SK-N-SH treated with all-trans-retinoic acid at 6 μM for 48 hours (cell line): Measurements from ENCODE around the gene PSRC1.

ENCODE experiments used
- ATAC-seq: fragments of 200-7000 bp; cut with Tn5 transposase; 3 replicates; pipeline ENCODE4 v1.9.1; 2020; ENCODE audit warnings: mild to moderate bottlenecking, moderate library complexity
- BACH2 ChIP-seq: fragments of 250-450 bp; sonication (Bioruptor Pico); IDR thresholded peaks from 2 replicates; pipeline ENCODE4 v1.9.0; 2021; ENCODE audit warnings: mild to moderate bottlenecking, borderline replicate concordance
- CREB5 ChIP-seq: fragments of 250-450 bp; sonication (Bioruptor Pico); IDR thresholded peaks from 2 replicates; pipeline ENCODE4 v1.5.1; 2020; ENCODE audit warnings: low read depth, mild to moderate bottlenecking, moderate library complexity
- CSDC2 ChIP-seq: fragments of 250-450 bp; sonication (Bioruptor Pico); IDR thresholded peaks from 2 replicates; pipeline ENCODE4 v1.5.0; 2020; ENCODE audit warnings: mild to moderate bottlenecking, moderate library complexity
- CSRNP3 ChIP-seq: fragments of 250-450 bp; sonication (Bioruptor Pico); IDR thresholded peaks from 2 replicates; pipeline ENCODE4 v1.5.1; 2021; ENCODE audit warnings: mild to moderate bottlenecking, moderate library complexity
- ESRRG ChIP-seq: fragments of 250-450 bp; sonication (Bioruptor Pico); IDR thresholded peaks from 2 replicates; pipeline ENCODE4 v1.6.1; 2021; ENCODE audit warnings: mild to moderate bottlenecking
- GLIS3 ChIP-seq: fragments of 250-450 bp; sonication (Bioruptor Pico); IDR thresholded peaks from 2 replicates; pipeline ENCODE4 v1.5.0; 2020; ENCODE audit warnings: mild to moderate bottlenecking, moderate library complexity
- PATZ1 ChIP-seq: fragments of 250-450 bp; sonication (Bioruptor Pico); IDR thresholded peaks from 2 replicates; pipeline ENCODE4 v1.8.0; 2020; ENCODE audit warnings: mild to moderate bottlenecking, moderate library complexity, borderline replicate concordance
- POU6F1 ChIP-seq: fragments of 250-450 bp; sonication (Bioruptor Pico); IDR thresholded peaks from 2 replicates; pipeline ENCODE4 v1.8.0; 2021; ENCODE audit warnings: low read depth, mild to moderate bottlenecking, moderate library complexity, borderline replicate concordance
- PPARA ChIP-seq: fragments of 250-450 bp; sonication (Bioruptor Pico); IDR thresholded peaks from 2 replicates; pipeline ENCODE4 v1.5.0; 2020; ENCODE audit warnings: mild to moderate bottlenecking, borderline replicate concordance
- RARB ChIP-seq: fragments of 250-450 bp; sonication (Bioruptor Pico); IDR thresholded peaks from 2 replicates; pipeline ENCODE4 v1.8.0; 2021; ENCODE audit warnings: mild to moderate bottlenecking, moderate library complexity
- TCF4 ChIP-seq: fragments of 250-450 bp; sonication (Bioruptor Pico); IDR thresholded peaks from 2 replicates; pipeline ENCODE4 v1.8.0; 2021; ENCODE audit warnings: mild to moderate bottlenecking, moderate library complexity, borderline replicate concordance
- TOX ChIP-seq: fragments of 250-450 bp; sonication (Bioruptor Pico); IDR thresholded peaks from 2 replicates; pipeline ENCODE4 v1.8.0; 2021; ENCODE audit warnings: mild to moderate bottlenecking, moderate library complexity, borderline replicate concordance
- TSHZ2 ChIP-seq: fragments of 250-450 bp; sonication (Bioruptor Pico); IDR thresholded peaks from 2 replicates; pipeline ENCODE4 v1.5.0; 2020; ENCODE audit warnings: mild to moderate bottlenecking, moderate library complexity
- ZC3H10 ChIP-seq: fragments of 250-450 bp; sonication (Bioruptor Pico); IDR thresholded peaks from 2 replicates; pipeline ENCODE4 v1.5.1; 2021; ENCODE audit warnings: mild to moderate bottlenecking, moderate library complexity
- ZFP3 ChIP-seq: fragments of 250-450 bp; sonication (Bioruptor Pico); IDR thresholded peaks from 2 replicates; pipeline ENCODE4 v1.5.0; 2020; ENCODE audit warnings: mild to moderate bottlenecking, moderate library complexity
- ZFP30 ChIP-seq: fragments of 450-650 bp; formaldehyde crosslinking; IDR thresholded peaks from 2 replicates; pipeline ENCODE4 v1.5.0; 2022; ENCODE audit warnings: mild to moderate bottlenecking, moderate library complexity
- ZNF565 ChIP-seq: fragments of 450-650 bp; formaldehyde crosslinking; conservative IDR thresholded peaks from 2 replicates; pipeline ENCODE4 v1.5.0; 2020; ENCODE audit warnings: low read depth, mild to moderate bottlenecking, moderate library complexity

The PSRC1 gene

GRCh38 chr1:109249654-109250401, 33.1 kb downstream of the PSRC1 start (continued):
- TF ChIP-seq PATZ1 (CRISPR knock-in tag) (no peak), GLIS3 (no peak), BACH2 (no peak), TOX (no peak), PPARA (CRISPR knock-in tag) (no peak)

GRCh38 chr1:109248797-109249629, 33.9 kb downstream of the PSRC1 start, which contains the start of gene CELSR2:
CELSR2 (plus strand) TSS chr1:109249539; CDS start chr1:109250080, 541 bp downstream.
- TF ChIP-seq CSRNP3 (CRISPR knock-in tag) (no peak), ZNF565 (no peak), POU6F1 (CRISPR knock-in tag) (no peak), GLIS3 (no peak), TCF4 (CRISPR knock-in tag) (no peak), CSDC2 (no peak), RARB (CRISPR knock-in tag) (no peak), TSHZ2 (CRISPR knock-in tag) (no peak), ZFP30 (no peak), ZC3H10 (CRISPR knock-in tag) (no peak), BACH2 (no peak), ESRRG (CRISPR knock-in tag) (no peak), ZFP3 (CRISPR knock-in tag) (no peak), CREB5 (CRISPR knock-in tag) (no peak), PPARA (CRISPR knock-in tag) (no peak)
- ATAC-seq: peak; percentile 87

- TF ChIP-seq RARB (CRISPR knock-in tag): no peak
- no peak for ATAC-seq
Measured at GRCh38 chr1:109248444-109248796, 34.5 kb downstream of the PSRC1 start.
